Measurements from ENCODE around the gene MYO5B.
"Not testable (repeated sequence)": the region's sequence is repeated elsewhere in the genome, so short reads cannot be mapped to it uniquely, and the experiment has no call there.

Gene MYO5B

GRCh38 chr18:49854681-49855080 lies 340.3 kb downstream of the MYO5B start:
- DNase-seq (ENCODE audit: low read depth) = no peak

DNA sequence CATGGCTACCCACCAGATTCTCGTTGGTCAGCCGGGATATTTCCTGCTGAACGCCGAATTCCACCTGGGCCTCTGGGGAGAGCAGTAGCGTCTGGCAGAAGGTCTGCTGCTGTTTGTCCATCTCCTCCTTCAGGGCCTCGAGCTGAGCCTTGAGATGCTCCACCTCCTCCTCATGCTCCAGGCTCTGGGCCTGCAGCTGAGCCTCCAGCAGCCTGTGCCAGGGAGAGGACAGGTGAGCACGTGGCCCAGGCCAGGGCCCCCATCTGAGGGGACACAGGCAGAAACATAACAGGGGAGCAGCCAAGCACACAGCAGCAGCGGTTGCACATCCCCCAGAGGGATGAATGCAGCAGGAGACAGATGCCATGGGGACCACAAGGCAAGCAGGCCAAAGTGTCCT lies 341.5 kb downstream of the MYO5B start:
- no peak for DNase-seq (ENCODE audit: low read depth)

GRCh38 chr18:49853011-49853410 lies 341.9 kb downstream of the MYO5B start:
- DNase-seq (ENCODE audit: low read depth) = no peak

DNA sequence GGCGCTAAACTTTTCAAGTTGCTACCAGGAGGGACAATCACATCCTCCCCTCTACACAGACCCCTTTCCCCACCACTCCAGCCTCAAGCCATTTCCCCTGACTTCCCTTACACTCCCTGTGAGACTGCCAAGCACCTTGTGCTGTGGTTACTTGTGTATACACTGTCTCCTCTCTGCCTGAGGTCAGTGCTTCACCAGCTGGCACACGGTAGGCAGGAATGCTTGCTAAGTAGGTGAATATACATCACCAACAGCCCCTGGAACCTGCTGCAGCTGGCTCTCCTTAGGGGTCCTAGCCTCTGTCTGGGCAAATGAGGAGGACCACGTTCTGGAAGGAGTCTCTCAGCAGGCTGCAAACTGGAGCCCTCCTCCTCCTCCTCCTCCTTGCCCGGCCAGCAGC lies 343.3 kb downstream of the MYO5B start:
- DNase-seq (ENCODE audit: low read depth) = no peak

DNA sequence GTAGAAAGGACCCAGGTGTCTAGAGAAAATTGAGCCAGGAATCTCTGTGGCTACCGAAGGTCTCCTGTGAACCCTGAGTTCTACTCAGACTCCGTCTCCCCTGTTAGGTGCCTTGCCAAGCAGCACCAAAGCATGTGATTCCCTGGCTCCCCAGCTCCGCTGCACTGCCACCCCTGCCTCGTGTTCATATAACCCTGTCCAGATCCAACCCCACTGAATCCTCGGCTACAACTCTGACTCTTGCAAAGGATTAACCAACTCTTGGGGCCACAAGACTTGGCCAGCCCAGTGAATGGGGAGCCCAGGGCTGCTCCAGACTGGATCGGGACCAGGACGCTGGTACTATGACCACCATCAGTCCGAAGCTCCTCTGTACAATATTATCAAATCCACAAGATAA lies 344.3 kb downstream of the MYO5B start:
- DNase-seq (ENCODE audit: low read depth) = no peak

GRCh38 chr18:49849331-49850217 lies 345.4 kb downstream of the MYO5B start:
- DNase-seq (ENCODE audit: low read depth) = peak; percentile 88

- DNase-seq (ENCODE audit: low read depth) = no peak
Observed at GRCh38 chr18:49848115-49848514, 346.8 kb downstream of the MYO5B start.

DNA sequence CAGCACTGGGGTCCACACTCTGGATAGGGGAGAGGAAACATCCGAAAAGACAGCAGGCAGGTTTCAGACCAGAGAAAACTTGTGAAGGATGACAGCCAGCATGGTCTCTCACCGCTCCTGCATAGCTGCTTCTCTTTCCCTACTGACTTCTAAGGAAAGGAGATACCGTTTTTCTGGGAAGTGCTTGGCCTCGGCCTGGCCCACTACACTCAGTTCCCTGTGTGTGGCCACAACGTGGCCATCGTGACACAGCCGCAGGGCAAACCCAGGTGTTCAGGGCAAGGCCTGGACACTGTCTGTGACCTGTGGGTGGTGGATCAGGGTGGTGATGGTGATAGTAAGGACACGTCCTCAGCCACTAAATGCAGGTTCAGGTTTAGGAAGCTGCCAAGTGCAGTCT lies 347.4 kb downstream of the MYO5B start:
- no peak for DNase-seq (ENCODE audit: low read depth)

DNA sequence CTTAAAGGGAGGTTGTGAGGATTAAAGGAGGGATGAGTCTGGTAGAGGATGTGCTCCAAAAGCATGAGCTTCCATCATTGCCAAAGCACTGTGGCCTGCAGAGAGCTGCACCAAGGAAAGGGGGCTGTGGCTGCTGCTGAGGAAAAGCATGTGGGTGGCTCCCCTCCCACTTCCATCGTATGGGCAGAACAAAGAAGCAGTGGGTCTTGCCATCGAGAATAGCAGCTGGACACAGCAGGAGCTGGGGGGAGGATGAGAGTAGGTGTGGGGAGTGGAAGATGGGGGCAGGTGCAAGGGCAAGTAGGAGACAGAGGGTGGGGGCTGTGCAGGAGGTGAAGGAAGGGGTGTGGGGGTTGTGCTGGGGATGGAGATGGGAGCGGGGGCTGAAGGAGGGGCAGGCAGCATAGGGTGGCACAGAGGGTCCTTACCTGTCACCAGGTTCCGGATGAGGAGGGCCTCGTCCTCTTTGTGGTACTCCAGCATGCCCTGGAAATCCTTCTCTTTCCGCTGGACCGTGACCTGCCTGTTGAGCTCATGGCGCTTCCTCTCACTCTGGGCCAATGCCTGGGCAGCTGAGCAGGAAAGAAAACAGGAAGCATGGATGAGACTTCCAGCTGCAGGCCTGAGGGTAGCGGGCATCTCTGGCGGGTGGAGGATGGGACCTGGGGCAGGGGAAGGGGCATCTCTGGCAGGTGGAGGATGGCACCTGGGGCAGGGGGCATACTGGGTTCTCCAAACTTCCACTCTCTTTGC lies 348.1 kb downstream of the MYO5B start:
- no peak for DNase-seq (ENCODE audit: low read depth)

- peak; percentile 35 for DNase-seq (ENCODE audit: low read depth)
Observed at GRCh38 chr18:49846361-49846662, 348.6 kb downstream of the MYO5B start.

GRCh38 chr18:49845629-49846360 lies 349.2 kb downstream of the MYO5B start:
- DNase-seq (ENCODE audit: low read depth) = no peak

DNA sequence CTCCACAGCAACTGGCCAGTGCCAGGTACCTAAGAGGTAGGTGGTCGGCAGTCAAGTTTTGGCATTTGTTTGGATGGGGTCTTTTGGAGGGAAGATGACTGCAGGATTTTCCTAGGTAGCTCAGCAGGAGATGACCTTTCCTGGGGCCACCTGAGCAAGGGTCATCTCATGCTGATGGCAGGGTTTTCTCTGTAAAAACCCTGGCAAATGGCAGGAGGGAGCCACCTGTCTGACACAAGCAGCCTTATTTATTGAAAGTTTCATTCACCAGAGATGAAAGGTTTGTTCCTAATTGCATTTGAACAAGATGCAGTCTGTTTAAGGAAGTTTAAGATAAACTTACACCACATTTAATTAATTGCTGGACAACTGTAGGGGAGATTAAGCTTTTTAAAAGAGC lies 350.0 kb downstream of the MYO5B start:
- no peak for DNase-seq (ENCODE audit: low read depth)

GRCh38 chr18:49843778-49844625 lies 350.9 kb downstream of the MYO5B start:
- no peak for DNase-seq (ENCODE audit: low read depth)

DNA sequence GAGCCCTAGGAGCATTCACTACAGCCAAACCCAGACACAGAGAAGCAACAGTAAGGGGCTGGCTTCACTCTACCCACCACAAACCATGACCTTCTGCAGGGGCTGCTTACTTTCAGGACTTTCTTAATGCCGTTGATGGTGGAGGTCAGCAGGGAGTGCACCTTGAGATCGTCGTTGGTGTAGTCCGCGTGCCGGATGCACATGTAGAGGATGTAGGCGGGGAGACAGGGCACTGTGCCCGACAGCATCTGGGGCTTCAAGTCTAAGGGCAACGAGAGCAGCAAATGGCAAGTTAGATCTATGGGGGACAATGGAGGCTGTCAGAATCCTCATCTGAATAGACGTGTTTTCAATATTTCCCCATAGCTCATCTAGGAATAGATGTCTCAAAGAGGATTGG lies 351.8 kb downstream of the MYO5B start:
- DNase-seq (ENCODE audit: low read depth) = no peak

DNA sequence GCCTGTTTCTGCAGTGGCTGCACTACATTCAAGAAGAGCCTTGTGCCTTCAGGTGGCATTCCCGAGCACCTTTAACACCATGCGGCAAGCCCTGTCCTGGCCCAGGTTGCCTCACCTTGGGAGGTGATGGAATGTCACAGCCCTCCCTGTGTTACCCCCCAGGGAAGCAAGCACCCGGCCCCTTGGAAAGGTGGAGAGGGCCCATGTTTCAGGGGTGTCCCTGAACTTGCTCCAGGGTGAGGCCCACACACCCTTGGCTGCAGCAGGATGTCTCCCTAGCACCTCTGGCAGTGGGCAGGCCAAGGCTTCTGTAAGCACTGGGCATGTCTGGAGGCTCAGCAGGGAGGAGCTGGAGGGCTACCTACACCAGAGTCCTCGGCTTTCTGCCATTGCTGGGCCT lies 352.3 kb downstream of the MYO5B start:
- DNase-seq (ENCODE audit: low read depth) = no peak

DNA sequence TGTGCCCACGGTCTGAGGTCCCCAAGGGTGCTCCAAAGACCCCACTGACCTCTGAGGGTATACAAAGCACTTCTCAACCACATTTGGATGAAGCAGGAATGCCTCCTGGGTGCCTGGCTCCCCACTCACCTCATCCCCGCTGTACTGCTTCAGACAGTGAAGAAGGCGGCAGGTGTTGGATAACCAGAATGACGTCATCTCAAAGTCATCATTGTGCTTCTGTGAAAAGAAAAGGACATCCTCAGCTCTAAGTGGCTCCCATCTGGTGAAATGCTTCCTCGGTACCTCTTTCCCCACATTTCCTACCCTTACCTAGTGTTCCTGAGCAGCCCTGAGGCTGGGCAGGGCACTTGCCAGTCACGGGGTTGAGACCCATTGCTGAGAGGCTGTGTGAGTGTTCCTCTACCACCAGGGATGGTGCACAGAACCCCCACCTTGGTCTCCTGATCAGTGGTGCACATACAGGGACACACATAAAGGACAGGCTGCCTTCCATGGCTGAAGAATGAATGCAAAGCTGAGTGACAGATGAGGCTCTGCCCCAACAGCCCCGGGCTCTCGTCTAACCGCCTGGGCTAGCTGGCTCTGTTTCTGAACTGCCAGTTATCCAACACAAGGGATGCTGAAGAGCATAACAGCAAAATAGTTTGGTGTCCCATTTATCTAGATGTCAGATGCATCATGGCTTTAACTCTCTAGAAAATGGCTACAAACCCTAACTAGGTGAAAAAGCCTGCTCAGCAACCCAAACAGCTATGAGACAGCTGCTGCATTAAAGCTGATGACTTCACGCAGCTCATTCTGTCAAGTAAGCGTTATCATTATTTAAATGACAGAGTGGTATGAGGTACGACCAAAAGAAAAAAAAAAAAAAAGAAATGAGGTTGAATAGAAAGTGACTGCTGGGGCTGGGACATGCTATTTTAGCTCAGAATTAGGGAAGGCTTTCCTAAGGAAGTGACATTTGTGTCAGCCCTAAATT lies 353.4 kb downstream of the MYO5B start:
- no peak for DNase-seq (ENCODE audit: low read depth)

GRCh38 chr18:49839012-49839411 lies 355.9 kb downstream of the MYO5B start:
- DNase-seq (ENCODE audit: low read depth) = peak; percentile 64

- no peak for DNase-seq (ENCODE audit: low read depth)
Observed at GRCh38 chr18:49838381-49838780, 356.6 kb downstream of the MYO5B start.

- DNase-seq (ENCODE audit: low read depth) = no peak
Observed at GRCh38 chr18:49837889-49838288, 357.1 kb downstream of the MYO5B start.

- not testable (repeated sequence) for DNase-seq (ENCODE audit: low read depth)
Observed at GRCh38 chr18:49837316-49837835, 357.6 kb downstream of the MYO5B start.

Measured in amniotic epithelial cell (primary cell).